OCI-LY7 (cell line): Measurements from ENCODE around the gene KLC1.

Experiments used
- CTCF ChIP-seq: fragments of 200-600 bp; sonication (generic); conservative IDR thresholded peaks from 2 replicates; pipeline ENCODE4 v1.5.1; 2014; ENCODE audit warnings: mild to moderate bottlenecking, antibody characterized with exemption, low read length, moderate library complexity, mixed read lengths
- EZH2phosphoT487 ChIP-seq: fragments of 200-600 bp; sonication (generic); IDR thresholded peaks from 2 replicates; pipeline ENCODE4 v1.6.1; 2018; ENCODE audit warnings: low read depth, borderline replicate concordance, mild to moderate bottlenecking, mixed run types, antibody characterized with exemption, low read length, moderate library complexity, mixed read lengths

DNA sequence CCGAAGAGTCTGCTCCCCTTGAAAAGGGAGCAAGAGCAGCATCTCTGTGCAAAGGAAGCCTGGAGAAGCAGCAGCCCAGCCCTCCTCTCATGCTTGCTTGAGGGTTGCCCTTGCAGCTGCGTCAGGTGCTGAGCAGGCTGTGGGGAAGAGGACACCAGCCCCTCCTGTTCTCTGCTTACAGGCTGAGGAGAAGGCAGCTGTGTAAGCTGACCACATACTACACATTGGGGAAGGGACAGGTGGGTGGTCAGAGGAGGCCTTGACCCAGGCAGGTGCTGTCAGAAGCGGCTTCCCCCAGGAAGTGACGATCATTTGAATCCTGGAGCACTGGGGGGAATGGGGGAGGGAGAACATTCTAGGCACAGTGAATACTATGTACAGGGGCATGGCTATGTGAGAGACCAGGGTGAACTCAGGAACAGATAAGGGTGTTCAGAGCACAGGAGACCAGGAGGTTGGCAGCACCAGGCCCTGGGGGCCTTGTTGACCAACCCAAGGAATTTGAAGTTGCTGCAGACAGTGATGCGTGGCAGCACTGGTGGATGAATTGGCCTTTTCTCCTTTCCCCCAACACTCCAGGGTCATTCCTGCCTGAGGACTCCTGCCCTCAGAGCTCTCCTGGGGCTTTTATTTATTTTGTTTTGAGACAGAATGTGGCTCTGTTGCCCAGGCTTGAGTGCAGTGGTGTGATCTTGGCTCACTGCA is 2.7 kb upstream of the KLC1 start:
- TF ChIP-seq CTCF (no peak), EZH2phosphoT487 (no peak)
